Astrocyte (in vitro differentiated cells and primary cell): ENCODE data around the gene C1QTNF1. TPM values are rescaled to one million over a fixed set of nuclear protein-coding genes. Genes with fewer than 3 reads are reported as not detected.

ENCODE experiments used
- DNase-seq: peaks from one replicate; pipeline ENCODE4 v3.0.0-alpha.2; 2010; ENCODE audit warnings: low read depth
- FAIRE-seq: peaks from 2 replicates; lab custom pipeline; 2011; peaks lifted over from hg19 to GRCh38; lab: Jason Lieb, UNC
- H2AFZ ChIP-seq: 2 replicates; pipeline ENCODE4 v1.6.0; 2012; ENCODE audit warnings: low read depth, low read length, inconsistent platforms
- H3K27ac ChIP-seq: 2 replicates; pipeline ENCODE4 v1.5.1; 2011; ENCODE audit warnings: low read depth, low read length, inconsistent platforms
- H3K27me3 ChIP-seq: 2 replicates; pipeline ENCODE4 v1.6.0; 2011; ENCODE audit warnings: low read length, inconsistent platforms; ENCODE audit not compliant: insufficient read depth
- H3K36me3 ChIP-seq: 2 replicates; pipeline ENCODE4 v1.5.1; 2011; ENCODE audit warnings: low read length, inconsistent platforms; ENCODE audit not compliant: insufficient read depth
- H3K4me1 ChIP-seq: 2 replicates; pipeline ENCODE4 v1.5.1; 2011; ENCODE audit warnings: low read length, inconsistent platforms; ENCODE audit not compliant: insufficient read depth
- H3K4me2 ChIP-seq: 2 replicates; pipeline ENCODE4 v1.6.0; 2012; ENCODE audit warnings: low read length, inconsistent platforms
- H3K4me3 ChIP-seq: 2 replicates; pipeline ENCODE4 v1.5.1; 2011; ENCODE audit warnings: low read depth, mild to moderate bottlenecking, low read length, inconsistent platforms; ENCODE audit not compliant: insufficient read depth
- H3K79me2 ChIP-seq: 2 replicates; pipeline ENCODE4 v1.6.0; 2012; ENCODE audit warnings: mild to moderate bottlenecking, low read length, inconsistent platforms; ENCODE audit not compliant: insufficient read depth
- H3K9ac ChIP-seq: 2 replicates; pipeline ENCODE4 v1.6.0; 2012; ENCODE audit warnings: mild to moderate bottlenecking, low read length, inconsistent platforms
- H3K9me3 ChIP-seq: 2 replicates; pipeline ENCODE4 v1.5.1; 2012; ENCODE audit warnings: low read depth, mild to moderate bottlenecking, low read length, inconsistent platforms; ENCODE audit not compliant: insufficient read depth
- H4K20me1 ChIP-seq: 2 replicates; pipeline ENCODE4 v1.6.0; 2012; ENCODE audit warnings: low read length, inconsistent platforms; ENCODE audit not compliant: insufficient read depth
- H3K27ac Mint-ChIP-seq: one replicate; pipeline ENCODE4 v1.8.0; 2021; ENCODE audit warnings: mild to moderate bottlenecking, mixed read lengths; ENCODE audit not compliant: unreplicated experiment
- H3K27me3 Mint-ChIP-seq: one replicate; pipeline ENCODE4 v1.8.0; 2021; ENCODE audit warnings: low read depth, mixed read lengths; ENCODE audit not compliant: unreplicated experiment
- H3K36me3 Mint-ChIP-seq: one replicate; pipeline ENCODE4 v1.8.0; 2021; ENCODE audit warnings: low read depth, mixed read lengths; ENCODE audit not compliant: unreplicated experiment
- H3K4me1 Mint-ChIP-seq: one replicate; pipeline ENCODE4 v1.8.0; 2021; ENCODE audit warnings: low read depth, mixed read lengths; ENCODE audit not compliant: unreplicated experiment
- H3K4me3 Mint-ChIP-seq: one replicate; pipeline ENCODE4 v1.8.0; 2021; ENCODE audit warnings: mild to moderate bottlenecking, moderate library complexity, mixed read lengths; ENCODE audit not compliant: unreplicated experiment
- H3K9me3 Mint-ChIP-seq: one replicate; pipeline ENCODE4 v1.8.0; 2021; ENCODE audit warnings: mild to moderate bottlenecking, mixed read lengths; ENCODE audit not compliant: unreplicated experiment
- CTCF ChIP-seq: IDR thresholded peaks from 2 replicates; pipeline ENCODE4 v1.5.1; 2011; ENCODE audit warnings: low read depth, mild to moderate bottlenecking, inconsistent platforms, low read length, moderate library complexity; ENCODE audit not compliant: insufficient read depth
- EZH2 ChIP-seq: IDR thresholded peaks from 2 replicates; pipeline ENCODE4 v1.6.1; 2012; ENCODE audit warnings: mild to moderate bottlenecking, low read length, inconsistent platforms; ENCODE audit not compliant: insufficient read depth
- total RNA-seq: library from RNA; stranded (reverse); gene quantifications from 2 replicates; pipeline ENCODE4 v1.2.1, GENCODE V29; 2021

C1QTNF1 gene
- total RNA-seq, 1 donor from 2014 or later: 2.2 TPM

- H3K27ac ChIP-seq: no peak overlapping the region
- no peak for TF ChIP-seq CTCF
- TF ChIP-seq EZH2: no peak
- H4K20me1 ChIP-seq: no peaks in the 10 kb centered on the region
- no peak overlapping the region for H3K4me3 ChIP-seq
- Mint-ChIP-seq H3K4me1 (peaks cover 3% of the 10 kb centered on the region), H3K36me3 (peaks cover 2% of the 10 kb centered on the region), H3K9me3 (no peaks in the 10 kb centered on the region), H3K27ac (no peak overlapping the region), H3K4me3 (peak overlapping the region; percentile 81), H3K27me3 (no peaks in the 10 kb centered on the region)
- H3K9ac ChIP-seq: no peak overlapping the region
- no peaks in the 10 kb centered on the region for H3K27me3 ChIP-seq
- H3K9me3 ChIP-seq: no peaks in the 10 kb centered on the region
- H3K36me3 ChIP-seq: no peaks in the 10 kb centered on the region
- peak overlapping the region; percentile 80 for H3K4me2 ChIP-seq
- no peak for DNase-seq
- no peak for FAIRE-seq
- peaks cover 20% of the 10 kb centered on the region for H3K79me2 ChIP-seq
- H2AFZ ChIP-seq: no peak overlapping the region
- peaks cover 25% of the 10 kb centered on the region for H3K4me1 ChIP-seq
Measured at GRCh38 chr17:78977997-78978973, 45.7 kb upstream of the C1QTNF1 start.

DNA sequence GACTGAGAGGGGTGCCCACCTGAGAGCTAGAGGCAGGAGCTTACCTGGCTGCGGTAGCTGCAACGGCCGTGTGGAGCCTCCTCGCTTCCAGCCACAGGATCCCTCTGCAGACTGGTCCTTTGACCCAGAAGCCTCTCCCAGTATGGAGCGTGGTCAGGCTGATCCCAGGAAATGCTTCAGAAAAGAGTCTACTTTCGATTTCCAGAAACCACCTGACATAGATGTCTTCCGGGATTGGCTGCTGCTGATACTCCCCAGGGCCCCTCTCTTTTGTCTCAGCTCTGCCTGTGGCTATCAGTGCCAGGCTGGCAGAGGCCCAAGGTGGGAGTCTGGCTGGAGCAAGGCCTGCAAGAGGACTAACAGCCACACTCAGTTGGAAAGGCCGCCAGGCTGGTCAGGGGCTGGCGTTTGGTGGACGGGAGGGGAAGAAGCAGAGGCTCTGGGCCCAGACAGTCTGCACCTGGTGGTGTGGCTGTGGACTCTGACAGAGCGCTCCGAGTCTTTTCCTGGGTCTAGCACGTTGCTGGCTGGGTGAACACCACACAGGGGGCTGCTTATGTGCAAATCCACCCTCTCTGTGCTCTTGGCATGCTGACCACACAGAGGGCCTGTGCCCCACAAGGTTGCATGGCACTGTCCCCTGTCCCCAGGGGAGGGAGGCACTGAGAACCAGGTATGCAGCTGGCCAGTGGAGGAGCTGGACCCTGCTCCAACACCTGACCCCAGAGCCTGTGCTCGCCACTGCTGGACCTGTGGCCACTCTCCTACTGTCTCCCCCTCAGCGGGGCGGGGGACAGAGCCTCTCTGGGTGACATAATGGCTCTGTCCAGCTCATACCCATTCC is 44.0 kb upstream of the C1QTNF1 start, which contains the start of gene LGALS3BP:
TSS of gene LGALS3BP (minus strand) at position 144 of the 844 bp plus-strand sequence. CDS start 2,732 bp downstream, outside the sequence.
- Mint-ChIP-seq H3K9me3 (no peaks in the 10 kb centered on the region), H3K27ac (no peak within 1 kb of the TSS), H3K36me3 (peaks cover 2% of the 10 kb centered on the region), H3K4me3 (peak within 1 kb of the TSS; percentile 81), H3K27me3 (no peaks in the 10 kb centered on the region), H3K4me1 (peaks cover 3% of the 10 kb centered on the region)
- Histone ChIP-seq H3K4me3 (peak within 1 kb of the TSS; percentile 50), H3K9ac (peak within 1 kb of the TSS; percentile 32), H3K27me3 (no peaks in the 10 kb centered on the region), H2AFZ (peak within 1 kb of the TSS; percentile 85), H3K4me1 (peaks cover 20% of the 10 kb centered on the region), H3K36me3 (no peaks in the 10 kb centered on the region), H3K79me2 (peaks cover 20% of the 10 kb centered on the region), H4K20me1 (no peaks in the 10 kb centered on the region), H3K27ac (peak within 1 kb of the TSS; percentile 5), H3K4me2 (peak within 1 kb of the TSS; percentile 80), H3K9me3 (no peaks in the 10 kb centered on the region)
- no peak for TF ChIP-seq EZH2
- no peak for TF ChIP-seq CTCF
- DNase-seq (peak; percentile 75), FAIRE-seq (no peak)
